ENCODE results near the gene OXCT2.

OXCT2 gene

GRCh38 chr1:39737546-39738169 is 33.5 kb downstream of the OXCT2 start:
- in situ Hi-C loops (cut with MboI; ENCODE audit: low sequenced_read_pairs) = no loop called here

- in situ Hi-C loops (cut with MboI; ENCODE audit: low sequenced_read_pairs) = no loop called here
Observed at GRCh38 chr1:39735731-39736130, 35.4 kb downstream of the OXCT2 start.

GRCh38 chr1:39733161-39733560 is 38.0 kb downstream of the OXCT2 start:
- in situ Hi-C loops (cut with MboI; ENCODE audit: low sequenced_read_pairs) = no loop called here

GRCh38 chr1:39732730-39733129 is 38.4 kb downstream of the OXCT2 start:
- in situ Hi-C loops (cut with MboI; ENCODE audit: low sequenced_read_pairs) = no loop called here

- in situ Hi-C loops (cut with MboI; ENCODE audit: low sequenced_read_pairs) = no loop called here
Observed at GRCh38 chr1:39729842-39730241, 41.3 kb downstream of the OXCT2 start.

- in situ Hi-C loops (cut with MboI; ENCODE audit: low sequenced_read_pairs) = no loop called here
Observed at GRCh38 chr1:39729030-39729429, 42.1 kb downstream of the OXCT2 start.

- in situ Hi-C loops (cut with MboI; ENCODE audit: low sequenced_read_pairs) = no loop called here
Observed at GRCh38 chr1:39727932-39728317, 43.2 kb downstream of the OXCT2 start.

GRCh38 chr1:39727221-39727931 is 43.8 kb downstream of the OXCT2 start:
- in situ Hi-C loops (cut with MboI; ENCODE audit: low sequenced_read_pairs) = no loop called here

GRCh38 chr1:39726600-39726999 is 44.5 kb downstream of the OXCT2 start:
- in situ Hi-C loops (cut with MboI; ENCODE audit: low sequenced_read_pairs) = no loop called here

GRCh38 chr1:39722495-39722894 is 48.7 kb downstream of the OXCT2 start:
- in situ Hi-C loops (cut with MboI; ENCODE audit: low sequenced_read_pairs) = no loop called here

GRCh38 chr1:39721664-39722063 is 49.5 kb downstream of the OXCT2 start:
- in situ Hi-C loops (cut with MboI; ENCODE audit: low sequenced_read_pairs) = no loop called here

GRCh38 chr1:39720094-39720999 is 50.8 kb downstream of the OXCT2 start:
- in situ Hi-C loops (cut with MboI; ENCODE audit: low sequenced_read_pairs) = no loop called here
